ENCODE measurements around the gene SPECC1.

- no peak for TF ChIP-seq NFIC (IDR thresholded peaks at IDR 0.05; ENCODE audit: borderline replicate concordance)
- TF ChIP-seq CTCF (IDR thresholded peaks at IDR 0.05), result no peak
- TF ChIP-seq EZH2phosphoT487 (IDR thresholded peaks at IDR 0.05; ENCODE audit: borderline replicate concordance, low read depth), result no peak
- TF ChIP-seq NRF1 (IDR thresholded peaks at IDR 0.05; ENCODE audit: low read depth, low read length), result no peak
- no peak for TF ChIP-seq POLR2AphosphoS5 (IDR thresholded peaks at IDR 0.05; ENCODE audit: low read depth, low read length)
- TF ChIP-seq USF2 (IDR thresholded peaks at IDR 0.05; ENCODE audit: borderline replicate concordance, low read depth, low read length), result no peak
- no peak for TF ChIP-seq TAF1 (IDR thresholded peaks at IDR 0.05; ENCODE audit: borderline replicate concordance, low read depth, low read length)
- TF ChIP-seq FOXM1 (IDR thresholded peaks at IDR 0.05; ENCODE audit: low read depth), result no peak
Measured at GRCh38 chr17:20264996-20265395, 255.8 kb downstream of the SPECC1 start.
